ENCODE data around the gene PRKAR1B. TPM values are rescaled to one million over a fixed set of nuclear protein-coding genes. Genes with fewer than 3 reads are reported as not detected.

The PRKAR1B gene
- total and polyA plus RNA-seq, 8 donors = 16.3 to 43.5 (median 37.6) TPM

DNA sequence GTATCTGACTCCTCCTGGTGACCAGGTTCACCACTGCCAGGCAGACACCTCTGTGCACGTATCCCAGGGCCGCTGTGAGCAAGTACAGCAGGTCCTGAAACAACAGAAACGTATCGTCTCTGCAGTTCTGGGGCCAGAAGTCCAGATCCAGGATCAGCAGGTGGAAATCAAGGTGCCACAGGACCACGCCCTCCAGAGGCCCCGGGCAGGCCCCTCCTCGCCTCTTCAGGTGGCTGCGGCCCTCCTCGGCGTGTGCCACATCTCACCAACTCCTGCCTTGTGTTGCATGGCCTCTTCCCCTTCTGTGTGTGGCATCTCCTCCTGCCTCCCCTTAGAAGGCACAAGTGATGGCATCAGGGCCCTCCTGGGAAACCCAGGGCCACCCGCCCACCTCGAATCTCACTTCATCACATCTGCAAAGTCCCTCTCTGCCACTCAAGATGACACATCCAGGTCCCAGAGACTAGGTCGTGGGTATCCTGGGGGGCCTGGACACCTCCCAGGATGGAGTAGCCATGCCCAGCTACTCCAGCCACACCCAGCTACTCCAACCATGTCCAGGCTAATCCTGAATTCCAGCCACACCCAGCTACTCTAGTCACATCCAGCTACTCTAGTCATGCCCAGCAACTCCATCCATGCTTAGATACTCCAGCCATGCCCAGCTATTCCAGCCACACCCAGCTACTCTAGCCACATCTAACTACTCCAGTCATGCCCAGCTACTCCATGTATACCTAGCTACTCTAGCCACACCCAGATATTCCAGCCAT lies 53.2 kb downstream of the PRKAR1B start:
- TF ChIP-seq, protein P1, sequence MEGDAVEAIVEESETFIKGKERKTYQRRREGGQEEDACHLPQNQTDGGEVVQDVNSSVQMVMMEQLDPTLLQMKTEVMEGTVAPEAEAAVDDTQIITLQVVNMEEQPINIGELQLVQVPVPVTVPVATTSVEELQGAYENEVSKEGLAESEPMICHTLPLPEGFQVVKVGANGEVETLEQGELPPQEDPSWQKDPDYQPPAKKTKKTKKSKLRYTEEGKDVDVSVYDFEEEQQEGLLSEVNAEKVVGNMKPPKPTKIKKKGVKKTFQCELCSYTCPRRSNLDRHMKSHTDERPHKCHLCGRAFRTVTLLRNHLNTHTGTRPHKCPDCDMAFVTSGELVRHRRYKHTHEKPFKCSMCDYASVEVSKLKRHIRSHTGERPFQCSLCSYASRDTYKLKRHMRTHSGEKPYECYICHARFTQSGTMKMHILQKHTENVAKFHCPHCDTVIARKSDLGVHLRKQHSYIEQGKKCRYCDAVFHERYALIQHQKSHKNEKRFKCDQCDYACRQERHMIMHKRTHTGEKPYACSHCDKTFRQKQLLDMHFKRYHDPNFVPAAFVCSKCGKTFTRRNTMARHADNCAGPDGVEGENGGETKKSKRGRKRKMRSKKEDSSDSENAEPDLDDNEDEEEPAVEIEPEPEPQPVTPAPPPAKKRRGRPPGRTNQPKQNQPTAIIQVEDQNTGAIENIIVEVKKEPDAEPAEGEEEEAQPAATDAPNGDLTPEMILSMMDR (IDR thresholded peaks at IDR 0.05) = no peak
- ATAC-seq = no peak

DNA sequence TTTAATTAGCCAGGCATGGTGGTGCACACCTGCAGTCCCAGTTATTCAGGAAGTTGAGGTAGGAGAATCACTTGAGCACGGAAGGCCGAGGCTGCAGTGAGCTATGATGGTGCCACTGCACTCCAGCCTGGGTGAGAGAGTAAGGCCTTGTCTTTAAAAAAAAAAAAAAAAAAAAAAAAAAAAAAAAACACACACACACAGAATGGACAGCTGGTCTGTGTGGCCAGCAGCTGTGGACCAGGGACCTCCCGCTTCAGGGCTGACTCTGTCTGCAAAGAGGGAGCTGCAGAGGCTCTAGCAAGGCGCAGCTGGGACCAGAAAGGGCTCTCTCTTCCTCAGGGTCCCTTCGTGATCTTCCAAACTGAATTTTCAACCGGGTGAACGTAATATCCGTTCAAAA lies 54.2 kb downstream of the PRKAR1B start:
- no peak for DNase-seq
- Histone ChIP-seq H3K4me1 (peaks cover 0 to under 1% of the 10 kb centered on the region in 2 donors), H3K27me3 (no peaks in the 10 kb centered on the region), H3K27ac (no peak overlapping the region), H3K36me3 (peaks cover 0 to 13% of the 10 kb centered on the region in 2 donors), H3K4me3 (no peak overlapping the region), H3K9me3 (peaks cover 0 to 8% of the 10 kb centered on the region in 2 donors)
- ATAC-seq = no peak
- TF ChIP-seq, protein P1 (IDR thresholded peaks at IDR 0.05) = no peak
- intact Hi-C loops (cut with DNase I) = no loop called here

More for the DNA sequence above, 53.2 kb downstream of the PRKAR1B start:
- Histone ChIP-seq H3K4me3 (no peak overlapping the region), H3K9me3 (peaks cover 0 to 8% of the 10 kb centered on the region in 2 donors), H3K27ac (no peak overlapping the region), H3K36me3 (peaks cover 0 to 20% of the 10 kb centered on the region in 2 donors), H3K4me1 (no peaks in the 10 kb centered on the region), H3K27me3 (no peaks in the 10 kb centered on the region)
- no peak for DNase-seq
- intact Hi-C loops (cut with DNase I) = no loop called here

DNA sequence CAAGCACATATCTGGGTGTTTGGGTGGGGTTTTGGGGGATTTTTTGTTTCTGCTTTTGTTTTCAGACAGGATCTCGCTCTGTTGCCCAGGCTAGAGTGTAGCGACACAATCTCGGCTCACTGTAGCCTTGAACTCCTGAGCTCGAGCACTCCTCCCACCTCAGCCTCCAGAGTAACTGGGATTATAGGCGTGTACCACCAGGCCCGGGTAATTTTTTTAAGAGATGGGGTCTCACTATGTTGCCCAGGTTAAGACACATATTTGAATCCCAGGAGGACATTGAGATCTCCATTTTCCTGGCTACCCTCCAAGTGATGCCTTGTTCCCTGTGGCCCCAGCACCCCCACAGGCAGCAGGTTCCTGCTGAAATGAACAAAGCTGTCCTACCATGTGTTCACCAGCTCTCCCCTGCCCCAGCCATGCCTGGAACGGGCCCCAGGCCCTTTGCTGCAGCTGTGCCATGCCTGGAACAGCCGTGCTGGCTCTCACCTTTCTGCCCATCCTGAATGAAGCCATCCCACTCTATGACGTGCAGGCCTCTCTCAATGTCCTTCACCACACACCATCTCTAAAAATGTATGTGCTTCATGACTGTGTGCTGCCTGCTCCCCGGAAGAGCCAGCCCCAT lies 55.6 kb downstream of the PRKAR1B start:
- Histone ChIP-seq H3K9me3 (peaks cover 0 to 8% of the 10 kb centered on the region in 2 donors), H3K27me3 (no peaks in the 10 kb centered on the region), H3K4me1 (peaks cover 0 to 3% of the 10 kb centered on the region in 2 donors), H3K27ac (no peak overlapping the region), H3K4me3 (no peak overlapping the region), H3K36me3 (peaks cover 0 to 4% of the 10 kb centered on the region in 2 donors)
- DNase-seq (no peak), ATAC-seq (no peak)
- TF ChIP-seq, protein P1 (IDR thresholded peaks at IDR 0.05) = no peak
- intact Hi-C loops (cut with DNase I) = no loop called here

DNA sequence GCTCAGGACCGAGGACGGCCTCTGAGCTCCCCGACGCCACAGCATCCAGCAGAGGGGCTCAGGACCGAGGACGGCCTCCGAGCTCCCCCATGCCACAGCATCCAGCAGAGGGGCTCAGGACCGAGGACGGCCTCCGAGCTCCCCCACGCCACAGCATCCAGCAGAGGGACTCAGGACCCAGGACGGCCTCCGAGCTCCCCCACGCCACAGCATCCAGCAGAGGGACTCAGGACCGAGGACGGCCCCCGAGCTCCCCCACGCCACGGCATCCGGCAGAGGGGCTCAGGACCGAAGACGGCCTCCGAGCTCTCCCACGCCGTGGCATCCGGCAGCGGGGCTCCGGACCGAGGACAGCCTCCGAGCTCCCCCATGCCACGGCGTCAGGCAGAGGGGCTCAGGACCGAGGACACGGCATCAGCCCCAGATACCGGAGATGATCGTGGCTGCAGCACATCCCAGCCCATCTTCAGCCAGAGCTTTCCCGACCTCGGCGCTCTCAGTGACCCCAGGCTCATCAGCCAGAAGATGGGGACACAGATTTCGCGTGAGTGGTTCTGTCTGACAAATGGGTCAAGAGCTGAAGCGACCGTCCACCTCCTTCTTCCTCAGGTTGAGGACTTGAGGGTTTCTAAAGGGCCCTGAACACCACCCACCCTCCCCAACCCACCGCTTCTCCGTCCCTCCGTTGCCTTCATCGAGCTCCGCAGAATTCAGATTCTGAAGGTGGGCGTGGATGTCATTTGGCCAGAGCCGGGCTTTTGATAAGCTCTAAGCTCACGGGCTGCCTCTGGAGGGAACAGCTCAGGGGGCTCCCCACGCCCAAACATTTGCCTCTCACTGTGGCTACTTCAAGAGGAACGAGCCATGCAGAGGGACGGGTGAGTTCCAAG lies 56.3 kb downstream of the PRKAR1B start:
- H3K4me3 ChIP-seq = no peak overlapping the region
- no peaks in the 10 kb centered on the region for H3K36me3 ChIP-seq
- DNase-seq (no peak), ATAC-seq (no peak)
- TF ChIP-seq, protein P1 (IDR thresholded peaks at IDR 0.05) = no peak
- intact Hi-C loops (cut with DNase I) = no loop called here
- H3K9me3 ChIP-seq = peaks cover 0 to 8% of the 10 kb centered on the region in 2 donors
- H3K27me3 ChIP-seq = no peaks in the 10 kb centered on the region
- H3K27ac ChIP-seq = no peak overlapping the region
- peaks cover 0 to 3% of the 10 kb centered on the region in 2 donors for H3K4me1 ChIP-seq
